ENCODE results near the gene MEN1. TPM values are rescaled to one million over a fixed set of nuclear protein-coding genes. Genes with fewer than 3 reads are reported as not detected.

MEN1 gene
- total RNA-seq, 1 experiment from 2014 or later, result 29.2 TPM

DNA sequence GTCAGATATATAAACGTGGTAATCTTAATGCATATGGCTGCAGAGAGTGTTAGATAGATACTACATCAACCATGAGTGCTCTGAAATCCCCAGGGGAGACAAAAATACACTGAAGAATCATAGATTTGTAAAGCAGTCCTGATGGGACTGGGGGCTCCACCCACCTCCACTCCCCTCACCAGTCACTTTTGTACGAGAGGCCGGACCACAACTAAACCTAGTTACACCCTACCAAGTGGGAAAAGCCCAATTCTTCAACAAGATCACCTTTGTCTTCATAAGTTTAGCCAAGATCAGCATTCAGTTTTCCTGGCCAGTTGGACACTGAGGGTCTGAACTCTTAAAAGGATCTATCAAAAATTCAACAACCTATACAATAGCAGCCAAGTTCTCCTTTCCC is 33.5 kb downstream of the MEN1 start:
- no peak overlapping the region for H3K27ac Mint-ChIP-seq (ENCODE audit: low read depth, unreplicated experiment)
- ChIA-PET CTCF (interaction anchor here (0.6 to 1.8 kb wide), 5 partner anchors 9 to 329 kb away, joined by 3 to 15 read pairs (median 4); partner anchors contain the start of gene RASGRP2), POLR2A (interaction anchor here (0.5 to 9.8 kb wide), 10 partner anchors 10 to 1482 kb away, joined by 3 to 86 read pairs (median 5); partner anchors contain the start of genes BAD, MEN1 and PYGM)
- TF ChIP-seq, protein P1, sequence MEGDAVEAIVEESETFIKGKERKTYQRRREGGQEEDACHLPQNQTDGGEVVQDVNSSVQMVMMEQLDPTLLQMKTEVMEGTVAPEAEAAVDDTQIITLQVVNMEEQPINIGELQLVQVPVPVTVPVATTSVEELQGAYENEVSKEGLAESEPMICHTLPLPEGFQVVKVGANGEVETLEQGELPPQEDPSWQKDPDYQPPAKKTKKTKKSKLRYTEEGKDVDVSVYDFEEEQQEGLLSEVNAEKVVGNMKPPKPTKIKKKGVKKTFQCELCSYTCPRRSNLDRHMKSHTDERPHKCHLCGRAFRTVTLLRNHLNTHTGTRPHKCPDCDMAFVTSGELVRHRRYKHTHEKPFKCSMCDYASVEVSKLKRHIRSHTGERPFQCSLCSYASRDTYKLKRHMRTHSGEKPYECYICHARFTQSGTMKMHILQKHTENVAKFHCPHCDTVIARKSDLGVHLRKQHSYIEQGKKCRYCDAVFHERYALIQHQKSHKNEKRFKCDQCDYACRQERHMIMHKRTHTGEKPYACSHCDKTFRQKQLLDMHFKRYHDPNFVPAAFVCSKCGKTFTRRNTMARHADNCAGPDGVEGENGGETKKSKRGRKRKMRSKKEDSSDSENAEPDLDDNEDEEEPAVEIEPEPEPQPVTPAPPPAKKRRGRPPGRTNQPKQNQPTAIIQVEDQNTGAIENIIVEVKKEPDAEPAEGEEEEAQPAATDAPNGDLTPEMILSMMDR (IDR thresholded peaks at IDR 0.05; ENCODE audit: unreplicated experiment), result no peak
- H3K9me3 Mint-ChIP-seq (ENCODE audit: unreplicated experiment), result no peaks in the 10 kb centered on the region
- peaks cover 13% of the 10 kb centered on the region for H3K4me1 Mint-ChIP-seq (ENCODE audit: insufficient read depth, unreplicated experiment)
- H3K36me3 Mint-ChIP-seq (ENCODE audit: insufficient read depth, unreplicated experiment), result peaks cover 71% of the 10 kb centered on the region
- intact Hi-C loops (cut with micrococcal nuclease), result no loop called here
- DNase-seq (ENCODE audit: unreplicated experiment), result no peak
- peak overlapping the region; percentile 76 for H3K4me3 Mint-ChIP-seq (ENCODE audit: unreplicated experiment)
- TSS peak; percentile 23 for BruUV-seq (replicated peaks)
- H3K27me3 Mint-ChIP-seq (ENCODE audit: insufficient read depth, unreplicated experiment), result no peaks in the 10 kb centered on the region

DNA sequence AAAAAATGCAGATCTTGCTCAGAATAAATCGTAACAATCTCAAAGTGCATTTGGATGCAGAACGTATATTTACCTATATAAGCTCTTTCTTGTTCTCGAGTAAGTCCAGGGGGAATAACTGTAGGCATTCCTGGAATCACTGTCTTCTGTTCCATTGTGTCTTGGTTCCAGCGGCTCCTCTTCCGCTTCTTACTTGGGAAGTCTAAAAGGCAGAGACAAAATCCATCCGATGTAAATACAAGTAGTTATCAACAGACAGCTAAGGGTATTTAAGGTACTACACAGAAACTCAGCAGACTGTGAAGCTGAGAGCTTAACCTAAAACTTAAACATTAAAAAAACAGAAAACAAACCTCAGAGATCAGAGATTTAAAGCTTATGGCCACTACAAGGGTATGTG is 33.9 kb downstream of the MEN1 start:
- no peak overlapping the region for H3K27ac Mint-ChIP-seq (ENCODE audit: low read depth, unreplicated experiment)

DNA sequence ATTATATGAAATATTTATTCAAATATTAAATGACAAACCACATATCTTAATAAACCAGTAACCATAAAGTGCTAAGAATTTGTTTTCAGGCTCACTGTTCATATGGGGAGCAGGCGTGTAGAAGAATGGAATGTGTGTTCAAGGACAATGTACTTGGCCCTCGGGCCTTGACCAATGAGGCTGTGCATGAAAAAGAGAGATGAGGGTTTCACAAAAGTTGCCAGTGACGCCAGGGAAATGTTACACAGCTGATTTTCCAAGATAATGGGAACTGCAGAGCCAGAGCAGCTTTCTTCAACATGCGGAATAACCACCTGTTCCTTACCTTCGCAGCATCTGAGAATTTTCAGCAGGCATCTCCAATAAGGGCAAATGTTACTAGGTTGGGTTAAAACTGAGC is 36.2 kb downstream of the MEN1 start:
- CTCF ChIA-PET, result interaction anchor here (0.5 to 1.1 kb wide), 2 partner anchors 13 to 433 kb away, joined by 3 to 5 read pairs; no protein-coding TSS in a partner anchor
- BruUV-seq (replicated peaks), result no TSS peak

More for the DNA sequence above, 33.9 kb downstream of the MEN1 start:
- BruUV-seq (replicated peaks), result no TSS peak
- H3K4me3 Mint-ChIP-seq (ENCODE audit: unreplicated experiment), result peak overlapping the region; percentile 76
- H3K27me3 Mint-ChIP-seq (ENCODE audit: insufficient read depth, unreplicated experiment), result no peaks in the 10 kb centered on the region
- no peaks in the 10 kb centered on the region for H3K9me3 Mint-ChIP-seq (ENCODE audit: unreplicated experiment)
- CTCF ChIA-PET, result interaction anchor here (0.6 to 1.2 kb wide), 4 partner anchors 9 to 321 kb away, joined by 3 to 15 read pairs (median 4); partner anchors contain the start of gene RASGRP2
- H3K4me1 Mint-ChIP-seq (ENCODE audit: insufficient read depth, unreplicated experiment), result peaks cover 13% of the 10 kb centered on the region
- peaks cover 75% of the 10 kb centered on the region for H3K36me3 Mint-ChIP-seq (ENCODE audit: insufficient read depth, unreplicated experiment)
- TF ChIP-seq, protein P1 (IDR thresholded peaks at IDR 0.05; ENCODE audit: unreplicated experiment), result no peak
- POLR2A ChIA-PET, result interaction anchor here (0.5 to 9.8 kb wide), 7 partner anchors 10 to 1120 kb away, joined by 3 to 86 read pairs (median 4); partner anchors contain the start of genes MEN1 and PYGM
- no peak for DNase-seq (ENCODE audit: unreplicated experiment)
- intact Hi-C loops (cut with micrococcal nuclease), result no loop called here

DNA sequence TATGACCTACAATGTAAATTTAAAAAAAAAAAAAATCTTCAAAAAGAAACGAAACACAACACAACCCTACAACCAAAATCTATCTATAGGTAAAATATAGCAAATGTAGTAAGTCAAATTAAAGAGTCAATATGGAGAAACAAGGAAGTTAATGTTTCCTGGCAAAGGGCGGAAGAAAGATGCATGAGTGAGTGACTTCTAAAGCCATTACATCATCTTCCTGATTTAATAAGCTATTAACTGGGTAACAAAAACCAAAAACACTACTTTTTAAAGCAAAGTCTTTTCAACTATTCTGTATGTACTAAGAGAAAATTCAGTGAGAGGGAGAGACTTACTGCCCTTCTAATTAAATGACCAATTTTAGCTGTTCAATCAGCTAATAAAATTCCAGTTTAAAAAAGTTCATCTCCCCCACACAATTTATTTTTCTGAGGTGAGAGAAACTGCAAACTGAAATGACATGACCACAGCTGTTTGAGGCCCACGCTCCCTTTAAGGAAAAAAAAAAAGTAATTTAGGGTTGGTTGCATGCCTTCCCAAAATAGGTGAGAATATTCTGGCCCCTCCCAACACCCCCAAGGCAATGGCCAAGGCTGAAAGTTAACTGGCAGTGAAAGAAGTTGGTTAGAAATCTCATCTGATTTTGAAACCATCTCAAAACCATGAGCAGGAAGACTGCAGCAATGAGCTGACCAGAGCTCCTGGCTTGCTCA is 37.9 kb downstream of the MEN1 start:
- CTCF ChIA-PET, result interaction anchor here (0.7 to 2.7 kb wide), 3 partner anchors 29 to 860 kb away, joined by 3 to 9 read pairs (median 5); partner anchors contain the start of gene RASGRP2
- H3K9me3 Mint-ChIP-seq (ENCODE audit: unreplicated experiment), result no peaks in the 10 kb centered on the region
- DNase-seq (ENCODE audit: unreplicated experiment), result no peak
- H3K27ac Mint-ChIP-seq (ENCODE audit: low read depth, unreplicated experiment), result no peak overlapping the region
- intact Hi-C loops (cut with micrococcal nuclease), result no loop called here
- TF ChIP-seq, protein P1 (IDR thresholded peaks at IDR 0.05; ENCODE audit: unreplicated experiment), result no peak
- H3K4me3 Mint-ChIP-seq (ENCODE audit: unreplicated experiment), result no peak overlapping the region
- POLR2A ChIA-PET, result interaction anchor here (0.6 to 9.8 kb wide), 4 partner anchors 10 to 351 kb away, joined by 3 to 86 read pairs (median 4); partner anchors contain the start of gene PYGM
- H3K36me3 Mint-ChIP-seq (ENCODE audit: insufficient read depth, unreplicated experiment), result peaks cover 100% of the 10 kb centered on the region
- H3K4me1 Mint-ChIP-seq (ENCODE audit: insufficient read depth, unreplicated experiment), result peaks cover 14% of the 10 kb centered on the region
- BruUV-seq (replicated peaks), result no TSS peak
- H3K27me3 Mint-ChIP-seq (ENCODE audit: insufficient read depth, unreplicated experiment), result no peaks in the 10 kb centered on the region

More for the DNA sequence above, 36.2 kb downstream of the MEN1 start:
- POLR2A ChIA-PET, result interaction anchor here (1.4 to 9.8 kb wide), 2 partner anchors 12 to 142 kb away, joined by 3 to 86 read pairs; partner anchors contain the start of genes ATG2A and PYGM
- Mint-ChIP-seq H3K36me3 (ENCODE audit: insufficient read depth, unreplicated experiment) (peaks cover 87% of the 10 kb centered on the region), H3K27ac (ENCODE audit: low read depth, unreplicated experiment) (no peak overlapping the region), H3K9me3 (ENCODE audit: unreplicated experiment) (no peaks in the 10 kb centered on the region), H3K27me3 (ENCODE audit: insufficient read depth, unreplicated experiment) (no peaks in the 10 kb centered on the region), H3K4me1 (ENCODE audit: insufficient read depth, unreplicated experiment) (peaks cover 11% of the 10 kb centered on the region), H3K4me3 (ENCODE audit: unreplicated experiment) (no peak overlapping the region)
- DNase-seq (ENCODE audit: unreplicated experiment), result no peak
- TF ChIP-seq, protein P1 (IDR thresholded peaks at IDR 0.05; ENCODE audit: unreplicated experiment), result no peak
- intact Hi-C loops (cut with micrococcal nuclease), result no loop called here
